SK-N-SH treated with all-trans-retinoic acid at 6 μM for 48 hours (cell line): Measurements from ENCODE around the gene NAPG.

ENCODE experiments used
- ATAC-seq: fragments of 200-7000 bp; cut with Tn5 transposase; 3 replicates; pipeline ENCODE4 v1.9.1; 2020; ENCODE audit warnings: mild to moderate bottlenecking, moderate library complexity
- BACH2 ChIP-seq: fragments of 250-450 bp; sonication (Bioruptor Pico); IDR thresholded peaks from 2 replicates; pipeline ENCODE4 v1.9.0; 2021; ENCODE audit warnings: mild to moderate bottlenecking, borderline replicate concordance
- CSDC2 ChIP-seq: fragments of 250-450 bp; sonication (Bioruptor Pico); IDR thresholded peaks from 2 replicates; pipeline ENCODE4 v1.5.0; 2020; ENCODE audit warnings: mild to moderate bottlenecking, moderate library complexity
- ISL1 ChIP-seq: fragments of 250-450 bp; sonication (Bioruptor Pico); IDR thresholded peaks from 2 replicates; pipeline ENCODE4 v2.1.2; 2022; ENCODE audit warnings: mild to moderate bottlenecking, moderate library complexity
- OSR1 ChIP-seq: fragments of 250-450 bp; sonication (Bioruptor Pico); IDR thresholded peaks from 2 replicates; pipeline ENCODE4 v1.8.0; 2022; ENCODE audit warnings: moderate library complexity, mild to moderate bottlenecking, inconsistent platforms
- PPARA ChIP-seq: fragments of 250-450 bp; sonication (Bioruptor Pico); IDR thresholded peaks from 2 replicates; pipeline ENCODE4 v1.5.0; 2020; ENCODE audit warnings: mild to moderate bottlenecking, borderline replicate concordance
- RARB ChIP-seq: fragments of 250-450 bp; sonication (Bioruptor Pico); IDR thresholded peaks from 2 replicates; pipeline ENCODE4 v1.8.0; 2021; ENCODE audit warnings: mild to moderate bottlenecking, moderate library complexity
- SNAI2 ChIP-seq: fragments of 250-450 bp; sonication (Bioruptor Pico); IDR thresholded peaks from 2 replicates; pipeline ENCODE4 v1.5.0; 2020; ENCODE audit warnings: mild to moderate bottlenecking, moderate library complexity
- TCF4 ChIP-seq: fragments of 250-450 bp; sonication (Bioruptor Pico); IDR thresholded peaks from 2 replicates; pipeline ENCODE4 v1.8.0; 2021; ENCODE audit warnings: mild to moderate bottlenecking, moderate library complexity, borderline replicate concordance
- TOX ChIP-seq: fragments of 250-450 bp; sonication (Bioruptor Pico); IDR thresholded peaks from 2 replicates; pipeline ENCODE4 v1.8.0; 2021; ENCODE audit warnings: mild to moderate bottlenecking, moderate library complexity, borderline replicate concordance
- ZFP3 ChIP-seq: fragments of 250-450 bp; sonication (Bioruptor Pico); IDR thresholded peaks from 2 replicates; pipeline ENCODE4 v1.5.0; 2020; ENCODE audit warnings: mild to moderate bottlenecking, moderate library complexity
- ZNF565 ChIP-seq: fragments of 450-650 bp; formaldehyde crosslinking; conservative IDR thresholded peaks from 2 replicates; pipeline ENCODE4 v1.5.0; 2020; ENCODE audit warnings: low read depth, mild to moderate bottlenecking, moderate library complexity
- ZNF70 ChIP-seq: fragments of 450-650 bp; formaldehyde crosslinking; IDR thresholded peaks from 2 replicates; pipeline ENCODE4 v1.5.0; 2020; ENCODE audit warnings: mild to moderate bottlenecking, moderate library complexity
- ZNF8 ChIP-seq: fragments of 450-650 bp; formaldehyde crosslinking; IDR thresholded peaks from 2 replicates; pipeline ENCODE4 v1.5.0; 2020; ENCODE audit warnings: mild to moderate bottlenecking, moderate library complexity
- TF ChIP-seq, protein P1 (sequence below): fragments of 250-450 bp; sonication (Bioruptor Pico); IDR thresholded peaks from 2 replicates; pipeline ENCODE4 v1.8.0; 2020; ENCODE audit warnings: mild to moderate bottlenecking, moderate library complexity, borderline replicate concordance
- TF ChIP-seq, protein P2 (sequence below): fragments of 250-450 bp; sonication (Bioruptor Pico); IDR thresholded peaks from 2 replicates; pipeline ENCODE4 v1.5.0; 2020; ENCODE audit warnings: mild to moderate bottlenecking, moderate library complexity
- TF ChIP-seq, protein P3 (sequence below): fragments of 250-450 bp; sonication (Bioruptor Pico); IDR thresholded peaks from 2 replicates; pipeline ENCODE4 v1.8.0; 2021; ENCODE audit warnings: low read depth, mild to moderate bottlenecking, moderate library complexity, borderline replicate concordance
- TF ChIP-seq, protein P4 (sequence below): fragments of 250-450 bp; sonication (Bioruptor Pico); IDR thresholded peaks from 2 replicates; pipeline ENCODE4 v1.5.1; 2021; ENCODE audit warnings: mild to moderate bottlenecking, moderate library complexity
- TF ChIP-seq, protein P5 (sequence below): fragments of 250-450 bp; sonication (Bioruptor Pico); IDR thresholded peaks from 2 replicates; pipeline ENCODE4 v1.5.1; 2020; ENCODE audit warnings: low read depth, mild to moderate bottlenecking, moderate library complexity

NAPG gene

DNA sequence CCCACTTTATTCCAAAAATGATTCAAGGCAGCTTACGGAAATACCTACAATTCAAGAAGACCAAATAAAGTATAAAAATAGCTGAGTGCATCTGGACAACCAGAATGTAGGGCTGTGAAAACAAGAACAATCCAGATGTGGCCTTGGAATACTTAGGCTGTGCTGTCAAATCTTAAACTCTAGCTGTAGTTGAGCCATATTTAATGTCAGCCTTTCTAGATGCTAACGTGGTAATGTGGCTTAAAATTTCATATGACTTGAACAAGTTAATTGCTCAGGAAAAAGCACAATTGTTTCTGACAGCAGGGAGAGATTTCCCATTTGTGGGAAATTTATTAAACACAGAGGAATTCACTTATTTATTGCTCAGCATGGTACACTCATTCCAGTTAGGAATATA is 14.6 kb upstream of the NAPG start:
- ATAC-seq = no peak
- TF ChIP-seq RARB (CRISPR knock-in tag) = no peak
- TF ChIP-seq ZNF70 = no peak
- TF ChIP-seq, protein P1, sequence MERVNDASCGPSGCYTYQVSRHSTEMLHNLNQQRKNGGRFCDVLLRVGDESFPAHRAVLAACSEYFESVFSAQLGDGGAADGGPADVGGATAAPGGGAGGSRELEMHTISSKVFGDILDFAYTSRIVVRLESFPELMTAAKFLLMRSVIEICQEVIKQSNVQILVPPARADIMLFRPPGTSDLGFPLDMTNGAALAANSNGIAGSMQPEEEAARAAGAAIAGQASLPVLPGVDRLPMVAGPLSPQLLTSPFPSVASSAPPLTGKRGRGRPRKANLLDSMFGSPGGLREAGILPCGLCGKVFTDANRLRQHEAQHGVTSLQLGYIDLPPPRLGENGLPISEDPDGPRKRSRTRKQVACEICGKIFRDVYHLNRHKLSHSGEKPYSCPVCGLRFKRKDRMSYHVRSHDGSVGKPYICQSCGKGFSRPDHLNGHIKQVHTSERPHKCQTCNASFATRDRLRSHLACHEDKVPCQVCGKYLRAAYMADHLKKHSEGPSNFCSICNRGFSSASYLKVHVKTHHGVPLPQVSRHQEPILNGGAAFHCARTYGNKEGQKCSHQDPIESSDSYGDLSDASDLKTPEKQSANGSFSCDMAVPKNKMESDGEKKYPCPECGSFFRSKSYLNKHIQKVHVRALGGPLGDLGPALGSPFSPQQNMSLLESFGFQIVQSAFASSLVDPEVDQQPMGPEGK (CRISPR knock-in tag) = no peak
- TF ChIP-seq TCF4 = no peak
- TF ChIP-seq ISL1 = no peak
- TF ChIP-seq ZFP3 (CRISPR knock-in tag) = no peak
- TF ChIP-seq, protein P2, sequence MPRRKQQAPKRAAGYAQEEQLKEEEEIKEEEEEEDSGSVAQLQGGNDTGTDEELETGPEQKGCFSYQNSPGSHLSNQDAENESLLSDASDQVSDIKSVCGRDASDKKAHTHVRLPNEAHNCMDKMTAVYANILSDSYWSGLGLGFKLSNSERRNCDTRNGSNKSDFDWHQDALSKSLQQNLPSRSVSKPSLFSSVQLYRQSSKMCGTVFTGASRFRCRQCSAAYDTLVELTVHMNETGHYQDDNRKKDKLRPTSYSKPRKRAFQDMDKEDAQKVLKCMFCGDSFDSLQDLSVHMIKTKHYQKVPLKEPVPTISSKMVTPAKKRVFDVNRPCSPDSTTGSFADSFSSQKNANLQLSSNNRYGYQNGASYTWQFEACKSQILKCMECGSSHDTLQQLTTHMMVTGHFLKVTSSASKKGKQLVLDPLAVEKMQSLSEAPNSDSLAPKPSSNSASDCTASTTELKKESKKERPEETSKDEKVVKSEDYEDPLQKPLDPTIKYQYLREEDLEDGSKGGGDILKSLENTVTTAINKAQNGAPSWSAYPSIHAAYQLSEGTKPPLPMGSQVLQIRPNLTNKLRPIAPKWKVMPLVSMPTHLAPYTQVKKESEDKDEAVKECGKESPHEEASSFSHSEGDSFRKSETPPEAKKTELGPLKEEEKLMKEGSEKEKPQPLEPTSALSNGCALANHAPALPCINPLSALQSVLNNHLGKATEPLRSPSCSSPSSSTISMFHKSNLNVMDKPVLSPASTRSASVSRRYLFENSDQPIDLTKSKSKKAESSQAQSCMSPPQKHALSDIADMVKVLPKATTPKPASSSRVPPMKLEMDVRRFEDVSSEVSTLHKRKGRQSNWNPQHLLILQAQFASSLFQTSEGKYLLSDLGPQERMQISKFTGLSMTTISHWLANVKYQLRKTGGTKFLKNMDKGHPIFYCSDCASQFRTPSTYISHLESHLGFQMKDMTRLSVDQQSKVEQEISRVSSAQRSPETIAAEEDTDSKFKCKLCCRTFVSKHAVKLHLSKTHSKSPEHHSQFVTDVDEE (CRISPR knock-in tag) = no peak
- TF ChIP-seq TOX = no peak

DNA sequence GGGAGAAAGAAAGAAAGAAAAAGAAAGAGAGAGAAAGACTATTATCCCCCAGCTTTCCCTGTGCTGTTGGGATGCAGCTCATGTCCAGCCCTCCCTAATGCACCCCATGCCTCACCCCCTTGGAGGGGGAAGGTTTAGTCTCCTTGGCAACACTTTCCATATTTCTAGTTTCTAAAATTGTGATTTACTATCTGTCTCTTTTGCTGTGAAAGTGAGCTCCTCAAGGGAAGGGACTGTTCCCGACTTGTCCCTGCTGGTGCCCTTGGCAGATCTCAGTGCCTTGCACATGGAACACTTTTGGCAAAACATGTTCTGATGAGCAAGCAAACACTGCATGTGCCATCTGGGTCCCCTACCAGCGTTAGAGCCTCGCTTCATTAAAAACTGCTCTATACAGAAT is 11.7 kb upstream of the NAPG start:
- TF ChIP-seq BACH2 (no peak), ZNF70 (no peak), SNAI2 (CRISPR knock-in tag) (no peak), TOX (no peak), RARB (CRISPR knock-in tag) (no peak)
- TF ChIP-seq, protein P3, sequence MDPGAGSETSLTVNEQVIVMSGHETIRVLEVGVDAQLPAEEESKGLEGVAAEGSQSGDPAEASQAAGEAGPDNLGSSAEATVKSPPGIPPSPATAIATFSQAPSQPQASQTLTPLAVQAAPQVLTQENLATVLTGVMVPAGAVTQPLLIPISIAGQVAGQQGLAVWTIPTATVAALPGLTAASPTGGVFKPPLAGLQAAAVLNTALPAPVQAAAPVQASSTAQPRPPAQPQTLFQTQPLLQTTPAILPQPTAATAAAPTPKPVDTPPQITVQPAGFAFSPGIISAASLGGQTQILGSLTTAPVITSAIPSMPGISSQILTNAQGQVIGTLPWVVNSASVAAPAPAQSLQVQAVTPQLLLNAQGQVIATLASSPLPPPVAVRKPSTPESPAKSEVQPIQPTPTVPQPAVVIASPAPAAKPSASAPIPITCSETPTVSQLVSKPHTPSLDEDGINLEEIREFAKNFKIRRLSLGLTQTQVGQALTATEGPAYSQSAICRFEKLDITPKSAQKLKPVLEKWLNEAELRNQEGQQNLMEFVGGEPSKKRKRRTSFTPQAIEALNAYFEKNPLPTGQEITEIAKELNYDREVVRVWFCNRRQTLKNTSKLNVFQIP = no peak
- TF ChIP-seq, protein P4, sequence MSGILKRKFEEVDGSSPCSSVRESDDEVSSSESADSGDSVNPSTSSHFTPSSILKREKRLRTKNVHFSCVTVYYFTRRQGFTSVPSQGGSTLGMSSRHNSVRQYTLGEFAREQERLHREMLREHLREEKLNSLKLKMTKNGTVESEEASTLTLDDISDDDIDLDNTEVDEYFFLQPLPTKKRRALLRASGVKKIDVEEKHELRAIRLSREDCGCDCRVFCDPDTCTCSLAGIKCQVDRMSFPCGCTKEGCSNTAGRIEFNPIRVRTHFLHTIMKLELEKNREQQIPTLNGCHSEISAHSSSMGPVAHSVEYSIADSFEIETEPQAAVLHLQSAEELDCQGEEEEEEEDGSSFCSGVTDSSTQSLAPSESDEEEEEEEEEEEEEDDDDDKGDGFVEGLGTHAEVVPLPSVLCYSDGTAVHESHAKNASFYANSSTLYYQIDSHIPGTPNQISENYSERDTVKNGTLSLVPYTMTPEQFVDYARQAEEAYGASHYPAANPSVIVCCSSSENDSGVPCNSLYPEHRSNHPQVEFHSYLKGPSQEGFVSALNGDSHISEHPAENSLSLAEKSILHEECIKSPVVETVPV (CRISPR knock-in tag) = no peak
- ATAC-seq = no peak

DNA sequence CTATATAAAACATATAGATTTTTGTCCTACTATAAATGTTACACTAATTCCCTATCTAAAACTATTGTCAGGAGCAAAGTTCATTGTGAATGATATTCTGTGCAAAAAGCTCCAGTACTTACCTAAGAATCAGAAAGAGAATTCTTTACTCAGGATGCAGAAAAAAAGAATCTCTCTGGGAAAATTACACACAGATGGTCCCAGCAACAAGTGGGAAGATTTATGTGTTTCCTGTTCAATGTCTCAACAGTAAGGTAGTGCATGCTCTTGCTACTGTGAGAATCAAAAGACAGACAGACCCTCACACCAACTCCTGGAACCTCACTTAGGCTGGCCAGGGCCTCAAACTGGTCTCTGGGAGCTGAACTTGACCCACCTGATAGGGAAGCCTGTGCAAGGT is 11.2 kb upstream of the NAPG start:
- no peak for ATAC-seq
- TF ChIP-seq, protein P5, sequence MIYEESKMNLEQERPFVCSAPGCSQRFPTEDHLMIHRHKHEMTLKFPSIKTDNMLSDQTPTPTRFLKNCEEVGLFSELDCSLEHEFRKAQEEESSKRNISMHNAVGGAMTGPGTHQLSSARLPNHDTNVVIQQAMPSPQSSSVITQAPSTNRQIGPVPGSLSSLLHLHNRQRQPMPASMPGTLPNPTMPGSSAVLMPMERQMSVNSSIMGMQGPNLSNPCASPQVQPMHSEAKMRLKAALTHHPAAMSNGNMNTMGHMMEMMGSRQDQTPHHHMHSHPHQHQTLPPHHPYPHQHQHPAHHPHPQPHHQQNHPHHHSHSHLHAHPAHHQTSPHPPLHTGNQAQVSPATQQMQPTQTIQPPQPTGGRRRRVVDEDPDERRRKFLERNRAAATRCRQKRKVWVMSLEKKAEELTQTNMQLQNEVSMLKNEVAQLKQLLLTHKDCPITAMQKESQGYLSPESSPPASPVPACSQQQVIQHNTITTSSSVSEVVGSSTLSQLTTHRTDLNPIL = no peak
- no peak for TF ChIP-seq ZNF8 (CRISPR knock-in tag)
- TF ChIP-seq ZNF565 (CRISPR knock-in tag) = no peak
- TF ChIP-seq, protein P2 (CRISPR knock-in tag) = no peak
- TF ChIP-seq, protein P4 (CRISPR knock-in tag) = no peak
- no peak for TF ChIP-seq ISL1
- TF ChIP-seq, protein P3 = no peak
- TF ChIP-seq, protein P1 (CRISPR knock-in tag) = no peak
- no peak for TF ChIP-seq SNAI2 (CRISPR knock-in tag)
- TF ChIP-seq OSR1 = no peak
- no peak for TF ChIP-seq RARB (CRISPR knock-in tag)
- TF ChIP-seq TCF4 = no peak
- no peak for TF ChIP-seq PPARA (CRISPR knock-in tag)
- no peak for TF ChIP-seq CSDC2 (CRISPR knock-in tag)
